ENCODE data around the gene GRIN2D.
"Not testable (repeated sequence)": the region's sequence is repeated elsewhere in the genome, so short reads cannot be mapped to it uniquely, and the experiment has no call there.

The GRIN2D gene

GRCh38 chr19:48371771-48372170, 21.7 kb upstream of the GRIN2D start:
- not testable (repeated sequence) for DNase-seq

GRCh38 chr19:48372904-48373303, 20.6 kb upstream of the GRIN2D start:
- no peak for DNase-seq

GRCh38 chr19:48373567-48373966, 19.9 kb upstream of the GRIN2D start:
- no peak for DNase-seq

- DNase-seq = no peak
Measured at GRCh38 chr19:48378194-48378570, 15.3 kb upstream of the GRIN2D start.

- DNase-seq = no peak
Measured at GRCh38 chr19:48379058-48379457, 14.4 kb upstream of the GRIN2D start.

- DNase-seq = no peak
Measured at GRCh38 chr19:48381178-48381950, 12.1 kb upstream of the GRIN2D start.

GRCh38 chr19:48382286-48382685, 11.2 kb upstream of the GRIN2D start:
- no peak for DNase-seq

GRCh38 chr19:48385461-48386087, 7.9 kb upstream of the GRIN2D start:
- no peak for DNase-seq

- no peak for DNase-seq
Measured at GRCh38 chr19:48386981-48387380, 6.5 kb upstream of the GRIN2D start.

- DNase-seq = peak; percentile 86
Measured at GRCh38 chr19:48390188-48391099, 3.0 kb upstream of the GRIN2D start.

- DNase-seq = peak; percentile 88
Measured at GRCh38 chr19:48391100-48392005, 2.1 kb upstream of the GRIN2D start, which contains the start of gene KDELR1. TSS of gene KDELR1 (minus strand) at chr19:48391551. CDS start at chr19:48391358, 193 bp downstream.

- DNase-seq = not testable (repeated sequence)
Measured at GRCh38 chr19:48392006-48392344, 1.5 kb upstream of the GRIN2D start.

- DNase-seq = no peak
Measured at GRCh38 chr19:48392860-48393558, 459 bp upstream of the GRIN2D start.

- no peak for DNase-seq
Measured at GRCh38 chr19:48394331-48395169, 1.1 kb downstream of the GRIN2D start.

GRCh38 chr19:48395170-48395455, 1.6 kb downstream of the GRIN2D start:
- no peak for DNase-seq

GRCh38 chr19:48395499-48395898, 2.0 kb downstream of the GRIN2D start:
- DNase-seq = no peak

- no peak for DNase-seq
Measured at GRCh38 chr19:48396016-48396823, 2.8 kb downstream of the GRIN2D start.

- DNase-seq = no peak
Measured at GRCh38 chr19:48396824-48397176, 3.3 kb downstream of the GRIN2D start.

- no peak for DNase-seq
Measured at GRCh38 chr19:48397263-48398101, 4.0 kb downstream of the GRIN2D start.

All from right kidney (tissue), 1 donor.